Panc1 (cell line): ENCODE data around the gene ZFP36L1.

Source experiments
- CTCF ChIP-seq: fragments of 450-650 bp; IDR thresholded peaks from 2 replicates; pipeline ENCODE4 v1.5.1; 2017; ENCODE audit warnings: mild to moderate bottlenecking
- POLR2AphosphoS5 ChIP-seq: IDR thresholded peaks from 2 replicates; pipeline ENCODE4 v1.6.1; 2012; ENCODE audit warnings: mild to moderate bottlenecking, low read depth, low read length, moderate library complexity
- REST ChIP-seq, 2 experiments: IDR thresholded peaks; 2 replicates each; pipeline ENCODE4 v1.6.1; 2011 to 2012; ENCODE audit warnings: low read depth in 2 of 2, control low read depth in 1 of 2, low read length in 1 of 2, mild to moderate bottlenecking in 1 of 2, moderate library complexity in 1 of 2; ENCODE audit not compliant: insufficient read depth in 1 of 2
- SIN3A ChIP-seq: IDR thresholded peaks from 2 replicates; pipeline ENCODE4 v1.6.1; 2012; ENCODE audit warnings: low read depth, mild to moderate bottlenecking, low read length, moderate library complexity, borderline replicate concordance; ENCODE audit not compliant: insufficient read depth
- TCF7L2 ChIP-seq: IDR thresholded peaks from 2 replicates; pipeline ENCODE4 v1.6.1; 2011; ENCODE audit warnings: mild to moderate bottlenecking, low read depth, low read length, inconsistent platforms

- no peak for TF ChIP-seq CTCF
- TF ChIP-seq SIN3A, result no peak
- no peak for TF ChIP-seq REST (IDR thresholded peaks at IDR 0.05; ENCODE audit: insufficient read depth in 1 of 2, low read depth in 2 of 2, low read length in 1 of 2)
- no peak for TF ChIP-seq TCF7L2
- TF ChIP-seq POLR2AphosphoS5, result no peak
Observed at GRCh38 chr14:68780358-68781160, 12.3 kb downstream of the ZFP36L1 start.
